Bronchial epithelial cell (primary cell): ENCODE measurements around the gene CYP4F11. TPM values are rescaled to one million over a fixed set of nuclear protein-coding genes. Genes with fewer than 3 reads are reported as not detected.

ENCODE experiments used
- DNase-seq: peaks from one replicate; pipeline ENCODE4 v3.0.0-alpha.2; 2010; ENCODE audit warnings: low read depth
- FAIRE-seq: peaks from 2 replicates; lab custom pipeline; 2011; peaks lifted over from hg19 to GRCh38; lab: Jason Lieb, UNC
- H3K27me3 ChIP-seq: 2 replicates; pipeline ENCODE4 v1.5.1; 2011; ENCODE audit warnings: low read length; ENCODE audit not compliant: control insufficient read depth, insufficient read depth
- H3K36me3 ChIP-seq: 2 replicates; pipeline ENCODE4 v1.5.1; 2011; ENCODE audit warnings: low read length; ENCODE audit not compliant: control insufficient read depth, insufficient read depth
- H3K4me3 ChIP-seq: 2 replicates; pipeline ENCODE4 v1.5.1; 2011; ENCODE audit warnings: mild to moderate bottlenecking, low read depth, low read length, control low read depth
- CTCF ChIP-seq: IDR thresholded peaks from 2 replicates; pipeline ENCODE4 v1.5.1; 2011; ENCODE audit warnings: mild to moderate bottlenecking, moderate library complexity, low read length, control low read depth, inconsistent platforms; ENCODE audit not compliant: insufficient read depth, severe bottlenecking
- total RNA-seq: library from RNA; depleted of rRNA; stranded (reverse); fragments of >200 nt; gene quantifications from 2 replicates; pipeline ENCODE4 v1.2.1, GENCODE V29; 2014

Gene CYP4F11
- total RNA-seq, 1 donor from 2014 or later = 0.79 TPM

GRCh38 chr19:15928321-15928720, 6.0 kb downstream of the CYP4F11 start:
- DNase-seq (no peak), FAIRE-seq (no peak)
- H3K36me3 ChIP-seq = peaks cover 1% of the 10 kb centered on the region
- no peak overlapping the region for H3K4me3 ChIP-seq
- TF ChIP-seq CTCF = no peak
- H3K27me3 ChIP-seq = no peaks in the 10 kb centered on the region

- TF ChIP-seq CTCF = no peak
Observed at GRCh38 chr19:15926484-15926883, 7.8 kb downstream of the CYP4F11 start.

GRCh38 chr19:15923702-15924101, 10.6 kb downstream of the CYP4F11 start:
- H3K36me3 ChIP-seq = no peaks in the 10 kb centered on the region
- FAIRE-seq (no peak), DNase-seq (no peak)
- no peaks in the 10 kb centered on the region for H3K27me3 ChIP-seq
- TF ChIP-seq CTCF = no peak
- H3K4me3 ChIP-seq = no peak overlapping the region

More at GRCh38 chr19:15926484-15926883, 7.8 kb downstream of the CYP4F11 start:
- FAIRE-seq (no peak), DNase-seq (no peak)
- H3K4me3 ChIP-seq = no peak overlapping the region
- no peaks in the 10 kb centered on the region for H3K27me3 ChIP-seq
- H3K36me3 ChIP-seq = peaks cover 1% of the 10 kb centered on the region

- H3K36me3 ChIP-seq = no peaks in the 10 kb centered on the region
- H3K4me3 ChIP-seq = no peak overlapping the region
- FAIRE-seq (no peak), DNase-seq (no peak)
- H3K27me3 ChIP-seq = no peaks in the 10 kb centered on the region
- no peak for TF ChIP-seq CTCF
Observed at GRCh38 chr19:15922021-15922420, 12.3 kb downstream of the CYP4F11 start.

GRCh38 chr19:15919243-15919642, 15.1 kb downstream of the CYP4F11 start:
- DNase-seq (no peak), FAIRE-seq (no peak)
- Histone ChIP-seq H3K36me3 (no peaks in the 10 kb centered on the region), H3K27me3 (no peaks in the 10 kb centered on the region), H3K4me3 (no peak overlapping the region)
- no peak for TF ChIP-seq CTCF

GRCh38 chr19:15915109-15915508, 19.2 kb downstream of the CYP4F11 start:
- no peaks in the 10 kb centered on the region for H3K36me3 ChIP-seq
- no peak for FAIRE-seq

More at GRCh38 chr19:15915109-15915508, 19.2 kb downstream of the CYP4F11 start:
- no peak for DNase-seq
- TF ChIP-seq CTCF = no peak
- H3K4me3 ChIP-seq = no peak overlapping the region
- H3K27me3 ChIP-seq = no peaks in the 10 kb centered on the region
